ENCODE measurements around the gene FSTL3.
A peak's percentile ranks its signal among the peaks of the same experiment; 100 is the strongest.

FSTL3 gene

DNA sequence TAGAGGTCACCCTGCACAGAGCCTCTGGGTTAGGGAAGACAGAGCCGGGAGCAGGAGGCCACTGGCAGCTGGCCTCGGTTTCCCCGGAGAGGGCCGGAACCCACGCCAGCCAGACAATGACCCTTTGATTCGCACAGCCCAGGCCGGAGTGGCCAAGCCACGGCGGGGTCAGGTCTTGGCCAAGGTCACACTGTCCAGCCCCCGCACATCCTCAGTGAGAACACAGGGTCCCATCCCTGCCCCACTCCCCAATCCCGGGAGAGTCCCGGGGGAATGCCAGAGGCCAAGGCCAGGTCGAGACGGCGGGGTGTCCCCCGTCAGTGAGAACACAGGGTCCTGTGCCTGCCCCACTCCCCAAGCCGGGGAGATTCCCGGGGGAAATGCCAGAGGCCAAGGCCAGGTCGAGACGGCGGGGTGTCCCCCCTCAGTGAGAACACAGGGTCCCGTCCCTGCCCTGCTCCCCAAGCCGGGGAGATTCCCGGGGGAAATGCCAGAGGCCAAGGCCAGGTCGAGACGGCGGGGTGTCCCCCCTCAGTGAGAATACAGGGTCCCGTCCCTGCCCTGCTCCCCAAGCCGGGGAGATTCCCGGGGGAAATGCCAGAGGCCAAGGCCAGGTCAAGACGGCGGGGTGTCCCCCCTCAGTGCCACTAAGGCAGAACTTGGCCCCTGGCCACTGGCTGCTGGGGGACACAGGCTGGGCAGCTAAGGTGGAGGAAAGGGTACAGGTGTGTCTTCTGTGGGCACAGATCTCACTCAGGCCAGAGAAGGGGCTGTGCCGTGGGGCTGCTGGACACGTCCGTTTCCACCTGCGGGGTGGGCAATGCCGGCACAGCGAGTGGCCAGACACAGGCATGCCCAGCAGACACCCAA, 1.7 kb upstream of the FSTL3 start:
- DNase-seq: no peak
- H3K4me3 ChIP-seq (ENCODE audit: low read depth, low read length): no peak overlapping the region

GRCh38 chr19:676007-676338, 219 bp upstream of the FSTL3 start:
- Histone ChIP-seq H3K4me3 (ENCODE audit: low read depth, low read length) (peak overlapping the region; percentile 45), H3K36me3 (replicated peaks) (peaks cover 7% of the 10 kb centered on the region), H3K27me3 (replicated peaks) (no peaks in the 10 kb centered on the region), H3K27ac (peak overlapping the region; percentile 93)
- in situ Hi-C loops (cut with HindIII; ENCODE audit: low pct_ligation_motif_present, low sequenced_read_pairs): no loop called here
- no peak for DNase-seq
- TF ChIP-seq CTCF (IDR thresholded peaks at IDR 0.05; ENCODE audit: low read depth, low read length, missing control alignments): no peak

More for the DNA sequence above, 1.7 kb upstream of the FSTL3 start:
- Histone ChIP-seq H3K27me3 (replicated peaks) (no peaks in the 10 kb centered on the region), H3K27ac (no peak overlapping the region), H3K36me3 (replicated peaks) (peaks cover 7% of the 10 kb centered on the region)
- no peak for TF ChIP-seq CTCF (IDR thresholded peaks at IDR 0.05; ENCODE audit: low read depth, low read length, missing control alignments)
- in situ Hi-C loops (cut with HindIII; ENCODE audit: low pct_ligation_motif_present, low sequenced_read_pairs): no loop called here

DNA sequence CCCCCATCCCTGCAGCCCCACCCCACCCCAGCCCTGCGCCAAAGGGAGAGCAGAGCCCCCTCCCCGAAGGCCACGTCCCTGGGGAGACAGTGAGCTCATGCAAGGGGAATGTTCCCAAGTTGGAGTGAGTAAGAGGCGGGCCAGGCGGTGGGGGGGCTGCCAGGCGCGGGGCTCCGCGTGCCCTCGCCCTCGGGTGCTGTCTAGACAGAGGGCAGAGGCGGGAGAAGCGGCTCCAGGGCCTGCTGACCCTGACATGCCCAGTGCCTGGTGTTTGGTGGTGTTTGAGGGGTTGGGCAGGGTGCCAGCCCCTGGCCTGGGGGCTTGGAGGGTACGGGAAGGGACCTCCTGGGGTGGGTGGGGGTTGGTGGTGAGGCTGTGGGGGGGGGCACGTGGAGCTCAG, 1.0 kb downstream of the FSTL3 start:
- TF ChIP-seq CTCF (IDR thresholded peaks at IDR 0.05; ENCODE audit: low read depth, low read length, missing control alignments): no peak
- peak overlapping the region; percentile 81 for H3K4me3 ChIP-seq (ENCODE audit: low read depth, low read length)
- no peaks in the 10 kb centered on the region for H3K27me3 ChIP-seq (replicated peaks)
- DNase-seq: peak; percentile 83
- H3K27ac ChIP-seq: peak overlapping the region; percentile 93
- in situ Hi-C loops (cut with HindIII; ENCODE audit: low pct_ligation_motif_present, low sequenced_read_pairs): no loop called here
- peaks cover 12% of the 10 kb centered on the region for H3K36me3 ChIP-seq (replicated peaks)

- Histone ChIP-seq H3K27ac (peak overlapping the region; percentile 93), H3K27me3 (replicated peaks) (no peaks in the 10 kb centered on the region), H3K36me3 (replicated peaks) (peaks cover 12% of the 10 kb centered on the region), H3K4me3 (ENCODE audit: low read depth, low read length) (peak overlapping the region; percentile 81)
- in situ Hi-C loops (cut with HindIII; ENCODE audit: low pct_ligation_motif_present, low sequenced_read_pairs): no loop called here
- peak; percentile 31 for DNase-seq
- TF ChIP-seq CTCF (IDR thresholded peaks at IDR 0.05; ENCODE audit: low read depth, low read length, missing control alignments): no peak
Measured at GRCh38 chr19:677601-678436, 1.6 kb downstream of the FSTL3 start.

GRCh38 chr19:678791-679388, 2.7 kb downstream of the FSTL3 start:
- Histone ChIP-seq H3K4me3 (ENCODE audit: low read depth, low read length) (peak overlapping the region; percentile 57), H3K27ac (peak overlapping the region; percentile 97), H3K36me3 (replicated peaks) (peaks cover 12% of the 10 kb centered on the region), H3K27me3 (replicated peaks) (no peaks in the 10 kb centered on the region)
- no peak for TF ChIP-seq CTCF (IDR thresholded peaks at IDR 0.05; ENCODE audit: low read depth, low read length, missing control alignments)
- in situ Hi-C loops (cut with HindIII; ENCODE audit: low pct_ligation_motif_present, low sequenced_read_pairs): no loop called here
- DNase-seq: no peak

Measured in brain microvascular endothelial cell (primary cell).